ENCODE data around the gene PFN3.

GRCh38 chr5:177396078-177396477, 4.4 kb downstream of the PFN3 start:
- TF ChIP-seq CTCF (IDR thresholded peaks at IDR 0.05; ENCODE audit: insufficient read depth, low read length): no peak
- TF ChIP-seq POLR2AphosphoS5 (IDR thresholded peaks at IDR 0.05; ENCODE audit: low read depth): no peak
- no peak for TF ChIP-seq REST (IDR thresholded peaks at IDR 0.05; ENCODE audit: insufficient replicate concordance, low read depth)
- no peak for TF ChIP-seq SPI1 (IDR thresholded peaks at IDR 0.05; ENCODE audit: borderline replicate concordance, low read depth)
- no peak for TF ChIP-seq GABPA (IDR thresholded peaks at IDR 0.05; ENCODE audit: low read depth)
